WTC11 (cell line): ENCODE data around the gene IL5.

Experiments used
- CTCF ChIP-seq: fragments of 200-600 bp; IDR thresholded peaks from 2 replicates; pipeline ENCODE4 v1.8.0; 2022; ENCODE audit warnings: antibody characterized with exemption
- FOXJ3 ChIP-seq: sonication (generic); formaldehyde crosslinking; IDR thresholded peaks from 2 replicates; pipeline ENCODE4 v1.9.0; 2021; ENCODE audit warnings: missing genetic modification reagents, mild to moderate bottlenecking, borderline replicate concordance

- no peak for TF ChIP-seq CTCF
- TF ChIP-seq FOXJ3 (CRISPR knock-in tag) = no peak
Measured at GRCh38 chr5:132549576-132549975, 6.3 kb upstream of the IL5 start.
